ENCODE measurements around the gene P2RX7. TPM values are rescaled to one million over a fixed set of nuclear protein-coding genes. Genes with fewer than 3 reads are reported as not detected.
A peak's percentile ranks its signal among the peaks of the same experiment; 100 is the strongest.

P2RX7 gene
- total and polyA plus RNA-seq, 2 experiments from 2014 or later: 0.90 to 1.7 TPM

- Histone ChIP-seq H3K36me3 (replicated peaks; ENCODE audit: insufficient read depth, low read depth) (no peaks in the 10 kb centered on the region), H3K27me3 (no peaks in the 10 kb centered on the region), H3K4me2 (no peak overlapping the region), H3K9me2 (replicated peaks; ENCODE audit: insufficient read depth) (no peaks in the 10 kb centered on the region), H3K27ac (no peak overlapping the region), H3K9me3 (ENCODE audit: low read depth) (no peaks in the 10 kb centered on the region), H4K20me1 (ENCODE audit: insufficient read depth, poor library complexity, severe bottlenecking) (no peaks in the 10 kb centered on the region), H3K4me1 (ENCODE audit: insufficient read depth) (no peaks in the 10 kb centered on the region), H2AFZ (no peak overlapping the region), H3K4me3 (no peak overlapping the region), H3K79me2 (no peaks in the 10 kb centered on the region)
- TF ChIP-seq CTCF (IDR thresholded peaks at IDR 0.05; ENCODE audit: poor library complexity) (peak; percentile 99), EZH2 (IDR thresholded peaks at IDR 0.05; ENCODE audit: borderline replicate concordance) (no peak), EZH2phosphoT487 (IDR thresholded peaks at IDR 0.05; ENCODE audit: low read depth, severe bottlenecking, unreplicated experiment) (no peak)
- WGBS (ENCODE audit: low lambda C conversion rate, missing lambda C conversion rate): 60% methylated on average over 8 of the region's 8 CpGs
- DNase-seq (ENCODE audit: low spot score): peak; percentile 80
Measured at GRCh38 chr12:121110211-121110940, 22.3 kb upstream of the P2RX7 start.

- H3K9me3 ChIP-seq (ENCODE audit: low read depth): no peaks in the 10 kb centered on the region
- H3K27me3 ChIP-seq: no peaks in the 10 kb centered on the region
- H3K9me2 ChIP-seq (replicated peaks; ENCODE audit: insufficient read depth): no peaks in the 10 kb centered on the region
- no peak overlapping the region for H2AFZ ChIP-seq
- TF ChIP-seq EZH2phosphoT487 (IDR thresholded peaks at IDR 0.05; ENCODE audit: low read depth, severe bottlenecking, unreplicated experiment) (no peak), CTCF (IDR thresholded peaks at IDR 0.05; ENCODE audit: poor library complexity) (no peak), EZH2 (IDR thresholded peaks at IDR 0.05; ENCODE audit: borderline replicate concordance) (no peak)
- no peak overlapping the region for H3K4me2 ChIP-seq
- WGBS (ENCODE audit: low lambda C conversion rate, missing lambda C conversion rate): 72% methylated on average over 9 of the region's 9 CpGs
- H3K27ac ChIP-seq: no peak overlapping the region
- H3K79me2 ChIP-seq: no peaks in the 10 kb centered on the region
- no peak for DNase-seq (ENCODE audit: low spot score)
- no peak overlapping the region for H3K4me3 ChIP-seq
- H3K36me3 ChIP-seq (replicated peaks; ENCODE audit: insufficient read depth, low read depth): no peaks in the 10 kb centered on the region
- no peaks in the 10 kb centered on the region for H4K20me1 ChIP-seq (ENCODE audit: insufficient read depth, poor library complexity, severe bottlenecking)
- no peaks in the 10 kb centered on the region for H3K4me1 ChIP-seq (ENCODE audit: insufficient read depth)
Measured at GRCh38 chr12:121111684-121112083, 21.0 kb upstream of the P2RX7 start.

GRCh38 chr12:121112496-121112895 lies 20.2 kb upstream of the P2RX7 start:
- H2AFZ ChIP-seq: no peak overlapping the region
- no peaks in the 10 kb centered on the region for H3K4me1 ChIP-seq (ENCODE audit: insufficient read depth)
- no peaks in the 10 kb centered on the region for H4K20me1 ChIP-seq (ENCODE audit: insufficient read depth, poor library complexity, severe bottlenecking)
- no peaks in the 10 kb centered on the region for H3K79me2 ChIP-seq
- WGBS (ENCODE audit: low lambda C conversion rate, missing lambda C conversion rate): 78% methylated on average over 4 of the region's 4 CpGs
- no peaks in the 10 kb centered on the region for H3K9me2 ChIP-seq (replicated peaks; ENCODE audit: insufficient read depth)
- DNase-seq (ENCODE audit: low spot score): no peak
- no peaks in the 10 kb centered on the region for H3K36me3 ChIP-seq (replicated peaks; ENCODE audit: insufficient read depth, low read depth)
- no peaks in the 10 kb centered on the region for H3K9me3 ChIP-seq (ENCODE audit: low read depth)
- no peaks in the 10 kb centered on the region for H3K27me3 ChIP-seq
- H3K4me2 ChIP-seq: no peak overlapping the region
- no peak overlapping the region for H3K27ac ChIP-seq
- no peak for TF ChIP-seq EZH2 (IDR thresholded peaks at IDR 0.05; ENCODE audit: borderline replicate concordance)
- no peak for TF ChIP-seq EZH2phosphoT487 (IDR thresholded peaks at IDR 0.05; ENCODE audit: low read depth, severe bottlenecking, unreplicated experiment)
- no peak for TF ChIP-seq CTCF (IDR thresholded peaks at IDR 0.05; ENCODE audit: poor library complexity)
- no peak overlapping the region for H3K4me3 ChIP-seq
